Upper lobe of left lung (tissue), 6 donors: ENCODE results near the gene KRT34. TPM values are rescaled to one million over a fixed set of nuclear protein-coding genes. Genes with fewer than 3 reads are reported as not detected.

Source experiments
- ATAC-seq, 2 donors: fragments of 200-7000 bp; cut with Tn5 transposase; one replicate each; pipeline ENCODE4 v1.9.1; 2022; ENCODE audit warnings: mild to moderate bottlenecking in 2 of 2, moderate library complexity in 2 of 2; ENCODE audit not compliant: low FRiP score in 2 of 2
- DNase-seq, 2 donors: peaks; one replicate each; pipeline ENCODE4 v3.0.0-alpha.2; 2019 to 2020
- H3K27ac ChIP-seq, 4 donors: fragments of 200-600 bp; sonication (generic); one replicate each; pipeline ENCODE4 v1.5.1; 2016 to 2019
- H3K27me3 ChIP-seq, 4 donors: fragments of 200-600 bp; sonication (generic); one replicate each; pipeline ENCODE4 v1.5.1; 2017 to 2019
- H3K36me3 ChIP-seq, 4 donors: fragments of 200-600 bp; sonication (generic); one replicate each; pipeline ENCODE4 v1.5.1; 2016 to 2019
- H3K4me1 ChIP-seq, 4 donors: fragments of 200-600 bp; sonication (generic); one replicate each; pipeline ENCODE4 v1.5.1; 2018 to 2019
- H3K4me3 ChIP-seq, 4 donors: fragments of 200-600 bp; sonication (generic); one replicate each; pipeline ENCODE4 v1.5.1; 2017 to 2019; ENCODE audit warnings: mild to moderate bottlenecking in 2 of 4, moderate library complexity in 1 of 4
- H3K9me3 ChIP-seq, 4 donors: fragments of 200-600 bp; sonication (generic); one replicate each; pipeline ENCODE4 v1.5.1; 2018 to 2019
- EP300 ChIP-seq, 4 donors: sonication (generic); formaldehyde crosslinking; IDR thresholded peaks; one replicate each; pipeline ENCODE4 v1.5.1; 2017; ENCODE audit warnings: antibody characterized with exemption in 4 of 4, control low read depth in 2 of 4
- POLR2A ChIP-seq, 4 donors: fragments of 450-650 bp; IDR thresholded peaks; one replicate each; pipeline ENCODE4 v1.5.1; 2016 to 2017; ENCODE audit warnings: antibody characterized with exemption in 4 of 4, mild to moderate bottlenecking in 2 of 4
- POLR2AphosphoS5 ChIP-seq, 2 donors: sonication (generic); formaldehyde crosslinking; IDR thresholded peaks; one replicate each; pipeline ENCODE4 v1.5.1; 2017; ENCODE audit warnings: antibody characterized with exemption in 2 of 2
- WGBS, 2 donors: methylation state at CpG; one replicate each; pipeline ENCODE4 v1.1.5; 2017 to 2018; 5-methylcytosine and 5-hydroxymethylcytosine counted together
- total RNA-seq, 6 donors: library from RNA; depleted of rRNA in 4 of 6; stranded (reverse); fragments of >200 nt in 4 of 6; gene quantifications; one replicate each; pipeline versions ENCODE4 v1.1.0 to v1.2.1, GENCODE V29; 2016 to 2021
- TF ChIP-seq, protein P1 (sequence below), 6 experiments: fragments of 450-650 bp in 4 of 6; fragments of 200-600 bp in 2 of 6; sonication (generic) in 2 of 6; IDR thresholded peaks; one replicate each; pipeline ENCODE4 v1.5.1; 2016 to 2019; ENCODE audit warnings: antibody characterized with exemption in 6 of 6
- donor health status: DM: no; HTN: no; CAD: no; lungs with moderate emphysema.
- donor health status: DM: no; HTN: yes; CAD: no; lungs with severe emphysema.

KRT34 gene
- total RNA-seq, 6 donors from 2014 or later: not detected

DNA sequence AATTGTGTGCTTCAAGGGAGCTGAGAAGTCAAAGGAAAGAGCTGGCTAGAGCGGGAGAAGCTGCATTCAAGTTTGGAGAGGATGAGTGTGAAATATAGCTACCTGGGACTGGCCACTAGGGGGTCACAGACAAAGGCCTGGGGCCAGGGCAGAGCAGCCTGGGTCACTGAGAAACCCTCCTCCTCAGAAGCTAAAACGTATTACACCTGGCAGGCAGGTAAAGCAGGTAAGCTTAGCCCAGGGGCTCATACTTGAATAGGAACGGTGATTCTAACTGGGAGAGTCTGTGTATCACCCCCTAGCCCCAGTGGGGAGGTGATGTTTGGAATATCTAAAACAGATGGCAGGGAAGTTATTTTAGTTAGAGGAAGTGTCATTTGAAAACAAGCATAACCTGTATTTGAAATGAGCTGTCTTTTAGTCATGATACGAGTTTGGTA lies 35.5 kb upstream of the KRT34 start:
- Histone ChIP-seq H3K9me3 (no peaks in the 10 kb centered on the region), H3K4me1 (peaks cover 0 to 9% (median 2%) of the 10 kb centered on the region in 4 donors), H3K4me3 (no peak overlapping the region), H3K36me3 (no peaks in the 10 kb centered on the region), H3K27me3 (no peaks in the 10 kb centered on the region), H3K27ac (no peak overlapping the region)
- no peak for TF ChIP-seq POLR2A (IDR thresholded peaks at IDR 0.05)
- TF ChIP-seq, protein P1, sequence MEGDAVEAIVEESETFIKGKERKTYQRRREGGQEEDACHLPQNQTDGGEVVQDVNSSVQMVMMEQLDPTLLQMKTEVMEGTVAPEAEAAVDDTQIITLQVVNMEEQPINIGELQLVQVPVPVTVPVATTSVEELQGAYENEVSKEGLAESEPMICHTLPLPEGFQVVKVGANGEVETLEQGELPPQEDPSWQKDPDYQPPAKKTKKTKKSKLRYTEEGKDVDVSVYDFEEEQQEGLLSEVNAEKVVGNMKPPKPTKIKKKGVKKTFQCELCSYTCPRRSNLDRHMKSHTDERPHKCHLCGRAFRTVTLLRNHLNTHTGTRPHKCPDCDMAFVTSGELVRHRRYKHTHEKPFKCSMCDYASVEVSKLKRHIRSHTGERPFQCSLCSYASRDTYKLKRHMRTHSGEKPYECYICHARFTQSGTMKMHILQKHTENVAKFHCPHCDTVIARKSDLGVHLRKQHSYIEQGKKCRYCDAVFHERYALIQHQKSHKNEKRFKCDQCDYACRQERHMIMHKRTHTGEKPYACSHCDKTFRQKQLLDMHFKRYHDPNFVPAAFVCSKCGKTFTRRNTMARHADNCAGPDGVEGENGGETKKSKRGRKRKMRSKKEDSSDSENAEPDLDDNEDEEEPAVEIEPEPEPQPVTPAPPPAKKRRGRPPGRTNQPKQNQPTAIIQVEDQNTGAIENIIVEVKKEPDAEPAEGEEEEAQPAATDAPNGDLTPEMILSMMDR (IDR thresholded peaks at IDR 0.05): peak in 2 of 6 experiments; percentile 13 to 26
- DNase-seq: no peak
- ATAC-seq: no peak
- 50 to 52% methylated on average over 4 of the region's 4 CpGs for WGBS, 2 donors

DNA sequence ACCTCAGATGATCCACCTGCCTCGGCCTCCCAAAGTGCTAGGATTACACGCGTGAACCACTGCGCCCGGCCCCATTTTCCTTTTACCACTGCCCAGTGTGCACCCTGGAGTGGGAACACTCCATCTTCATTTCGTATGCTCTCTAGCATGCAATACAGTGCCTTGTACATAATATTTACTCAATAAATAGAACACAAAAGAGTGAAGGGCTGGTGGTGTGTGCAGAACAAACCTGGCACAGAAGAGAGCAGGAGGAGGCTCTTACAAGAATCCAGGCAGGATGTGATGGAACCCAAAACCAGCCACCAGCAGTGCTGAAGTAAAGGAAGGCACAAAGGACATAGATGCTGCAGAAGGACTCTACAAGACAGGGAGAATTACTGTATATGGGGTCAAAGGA lies 35.0 kb upstream of the KRT34 start:
- H3K9me3 ChIP-seq: no peaks in the 10 kb centered on the region
- no peak for DNase-seq
- 89 to 90% methylated on average over 6 of the region's 6 CpGs for WGBS, 2 donors
- no peaks in the 10 kb centered on the region for H3K36me3 ChIP-seq
- H3K4me3 ChIP-seq: no peak overlapping the region
- H3K27me3 ChIP-seq: no peaks in the 10 kb centered on the region
- H3K4me1 ChIP-seq: peaks cover 0 to 9% (median 2%) of the 10 kb centered on the region in 4 donors
- no peak for ATAC-seq
- TF ChIP-seq, protein P1 (IDR thresholded peaks at IDR 0.05): no peak
- TF ChIP-seq POLR2AphosphoS5 (IDR thresholded peaks at IDR 0.05) (no peak), EP300 (IDR thresholded peaks at IDR 0.05) (no peak), POLR2A (IDR thresholded peaks at IDR 0.05) (no peak)
- no peak overlapping the region for H3K27ac ChIP-seq

DNA sequence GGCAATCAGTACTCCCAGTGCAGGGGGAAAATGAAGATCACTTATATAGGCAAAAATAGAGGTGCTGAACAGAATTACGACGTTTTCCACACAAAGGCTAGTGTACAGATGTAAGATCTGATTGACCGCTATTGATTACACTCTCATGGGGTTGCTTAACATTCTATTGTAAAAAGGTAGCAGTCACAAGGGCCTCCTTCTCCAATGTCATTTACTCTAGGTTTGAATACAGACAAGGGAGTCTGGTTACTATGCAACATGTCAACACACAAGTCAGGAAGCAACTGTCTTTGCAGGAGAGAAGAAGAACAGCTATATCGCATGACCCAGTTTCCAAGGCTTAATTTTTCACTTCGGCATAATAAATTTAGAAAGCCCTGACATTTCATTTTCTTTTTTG lies 34.4 kb upstream of the KRT34 start:
- H3K27me3 ChIP-seq: no peaks in the 10 kb centered on the region
- 87 to 89% methylated on average over 5 of the region's 5 CpGs for WGBS, 2 donors
- no peak for TF ChIP-seq POLR2A (IDR thresholded peaks at IDR 0.05)
- no peak for TF ChIP-seq POLR2AphosphoS5 (IDR thresholded peaks at IDR 0.05)
- TF ChIP-seq, protein P1 (IDR thresholded peaks at IDR 0.05): no peak
- no peak for TF ChIP-seq EP300 (IDR thresholded peaks at IDR 0.05)
- H3K9me3 ChIP-seq: no peaks in the 10 kb centered on the region
- peaks cover 0 to 9% (median 2%) of the 10 kb centered on the region in 4 donors for H3K4me1 ChIP-seq
- no peak for DNase-seq
- no peaks in the 10 kb centered on the region for H3K36me3 ChIP-seq
- H3K27ac ChIP-seq: no peak overlapping the region
- no peak overlapping the region for H3K4me3 ChIP-seq
- ATAC-seq: no peak

DNA sequence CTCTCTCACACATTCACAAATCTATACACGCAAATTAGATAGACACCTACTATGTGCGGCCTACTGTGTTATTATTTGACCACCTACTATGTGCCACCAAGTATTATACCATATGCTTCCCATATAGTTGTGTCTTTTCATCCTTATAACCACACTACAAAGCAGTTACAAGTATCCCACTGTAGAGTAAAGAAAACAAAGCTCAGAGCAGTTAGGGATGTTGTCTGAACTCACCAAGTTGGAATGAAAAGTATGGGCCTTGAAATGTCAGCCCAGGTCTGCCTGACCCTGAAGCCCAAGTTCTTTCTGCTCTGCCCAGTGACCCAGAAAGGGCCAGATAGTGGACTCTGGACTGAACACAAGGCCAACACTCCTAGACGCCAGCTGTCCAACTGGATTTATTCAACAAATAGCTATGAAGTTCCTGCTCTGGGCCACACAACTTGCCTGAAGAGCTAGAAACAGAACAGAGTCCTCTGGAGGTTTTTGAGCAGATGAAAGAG lies 33.8 kb upstream of the KRT34 start:
- H3K9me3 ChIP-seq: no peaks in the 10 kb centered on the region
- H3K27me3 ChIP-seq: no peaks in the 10 kb centered on the region
- 69 to 82% methylated on average over 3 of the region's 3 CpGs for WGBS, 2 donors
- H3K36me3 ChIP-seq: no peaks in the 10 kb centered on the region
- ATAC-seq (peak; percentile 54 to 56), DNase-seq (no peak)
- TF ChIP-seq, protein P1 (IDR thresholded peaks at IDR 0.05): no peak
- TF ChIP-seq POLR2A (IDR thresholded peaks at IDR 0.05) (no peak), POLR2AphosphoS5 (IDR thresholded peaks at IDR 0.05) (no peak), EP300 (IDR thresholded peaks at IDR 0.05) (no peak)
- H3K27ac ChIP-seq: no peak overlapping the region
- H3K4me1 ChIP-seq: peaks cover 0 to 9% (median 2%) of the 10 kb centered on the region in 4 donors
- no peak overlapping the region for H3K4me3 ChIP-seq

GRCh38 chr17:41415411-41415810 lies 33.3 kb upstream of the KRT34 start:
- peaks cover 0 to 9% (median 2%) of the 10 kb centered on the region in 4 donors for H3K4me1 ChIP-seq
- H3K27me3 ChIP-seq: no peaks in the 10 kb centered on the region
- no peak overlapping the region for H3K4me3 ChIP-seq
- TF ChIP-seq EP300 (IDR thresholded peaks at IDR 0.05) (no peak), POLR2A (IDR thresholded peaks at IDR 0.05) (no peak), POLR2AphosphoS5 (IDR thresholded peaks at IDR 0.05) (no peak)
- TF ChIP-seq, protein P1 (IDR thresholded peaks at IDR 0.05): no peak
- no peaks in the 10 kb centered on the region for H3K9me3 ChIP-seq
- DNase-seq: no peak
- H3K36me3 ChIP-seq: no peaks in the 10 kb centered on the region
- whole genome bisulfite sequencing, 2 donors: 68% methylated on average over 4 of the region's 4 CpGs
- no peak for ATAC-seq
- no peak overlapping the region for H3K27ac ChIP-seq
